ENCODE results near the gene MORN4.

MORN4 gene

GRCh38 chr10:97587183-97587582 is 46.1 kb downstream of the MORN4 start:
- Histone ChIP-seq H3K27ac (ENCODE audit: extremely low read depth, low read depth, low read length) (no peak overlapping the region), H3K9me3 (ENCODE audit: control insufficient read depth, insufficient read depth, low read depth, low read length) (no peaks in the 10 kb centered on the region), H3K4me3 (ENCODE audit: low read depth, low read length) (no peak overlapping the region), H3K36me3 (ENCODE audit: control insufficient read depth in 2 of 2, insufficient read depth in 1 of 2, low read length in 2 of 2) (no peaks in the 10 kb centered on the region), H3K4me1 (ENCODE audit: control insufficient read depth, insufficient read depth, low read length) (peaks cover 3% of the 10 kb centered on the region; the same call in 1 of the 2 replicates)
- POLR2A ChIA-PET = no interaction called here
- no peak for TF ChIP-seq REPIN1 (tag by site-specific recombination; IDR thresholded peaks at IDR 0.05; ENCODE audit: low read depth)
- TF ChIP-seq ZFP37 (tag by site-specific recombination; IDR thresholded peaks at IDR 0.05) = no peak
- no peak for TF ChIP-seq ZNF354C (tag by site-specific recombination; IDR thresholded peaks at IDR 0.05; ENCODE audit: borderline replicate concordance, low read depth)
- no peak for TF ChIP-seq ZFHX2 (tag by site-specific recombination; conservative IDR thresholded peaks at IDR 0.05)
- no peak for TF ChIP-seq ZNF169 (tag by site-specific recombination; IDR thresholded peaks at IDR 0.05)
- TF ChIP-seq GLIS2 (tag by site-specific recombination; IDR thresholded peaks at IDR 0.05) = no peak
- no peak for TF ChIP-seq EGR2 (tag by site-specific recombination; IDR thresholded peaks at IDR 0.05; ENCODE audit: low read depth)
- no peak for TF ChIP-seq ZNF600 (tag by site-specific recombination; IDR thresholded peaks at IDR 0.05)
- TF ChIP-seq BCL11A (tag by site-specific recombination; IDR thresholded peaks at IDR 0.05; ENCODE audit: low read depth) = no peak
- CTCF ChIA-PET = interaction anchor here (1.7 kb wide), 1 partner anchor 14 kb away, joined by 5 read pairs; the partner anchor contains the start of gene ANKRD2

- ChIA-PET CTCF (interaction anchor here (0.9 to 2.1 kb wide), 4 partner anchors 8 to 13 kb away, joined by 3 to 18 read pairs (median 3); partner anchors contain the start of gene ANKRD2), POLR2A (interaction anchor here (1.9 kb wide), 1 partner anchor 10 kb away, joined by 5 read pairs; no protein-coding TSS in a partner anchor)
These were observed 47.9 kb downstream of the MORN4 start for GRCh38 chr10:97585439-97585811.

More at GRCh38 chr10:97585439-97585811, 47.9 kb downstream of the MORN4 start:
- Histone ChIP-seq H3K27ac (ENCODE audit: extremely low read depth, low read depth, low read length) (no peak overlapping the region), H3K4me1 (ENCODE audit: control insufficient read depth, insufficient read depth, low read length) (peaks cover 3% of the 10 kb centered on the region; the same call in 1 of the 2 replicates), H3K9me3 (ENCODE audit: control insufficient read depth, insufficient read depth, low read depth, low read length) (no peaks in the 10 kb centered on the region), H3K36me3 (ENCODE audit: control insufficient read depth in 2 of 2, insufficient read depth in 1 of 2, low read length in 2 of 2) (no peaks in the 10 kb centered on the region), H3K4me3 (ENCODE audit: low read depth, low read length) (no peak overlapping the region)
- TF ChIP-seq REPIN1 (tag by site-specific recombination; IDR thresholded peaks at IDR 0.05; ENCODE audit: low read depth) = no peak
- no peak for TF ChIP-seq ZNF324 (tag by site-specific recombination; IDR thresholded peaks at IDR 0.05)
- no peak for TF ChIP-seq ZNF449 (tag by site-specific recombination; IDR thresholded peaks at IDR 0.05)
- no peak for TF ChIP-seq ZNF280D (tag by site-specific recombination; IDR thresholded peaks at IDR 0.05)
- TF ChIP-seq ZNF529 (tag by site-specific recombination; IDR thresholded peaks at IDR 0.05; ENCODE audit: insufficient replicate concordance) = no peak
- TF ChIP-seq ZNF16 (tag by site-specific recombination; IDR thresholded peaks at IDR 0.05; ENCODE audit: low read depth) = no peak
- TF ChIP-seq ZNF175 (tag by site-specific recombination; IDR thresholded peaks at IDR 0.05) = no peak
- no peak for TF ChIP-seq ZSCAN16 (tag by site-specific recombination; IDR thresholded peaks at IDR 0.05)
- TF ChIP-seq REST (tag by site-specific recombination; IDR thresholded peaks at IDR 0.05) = no peak
- no peak for TF ChIP-seq ZNF473 (tag by site-specific recombination; IDR thresholded peaks at IDR 0.05)
- no peak for TF ChIP-seq HOXD13 (CRISPR knock-in tag; IDR thresholded peaks at IDR 0.05; ENCODE audit: borderline replicate concordance)
- TF ChIP-seq ZNF26 (tag by site-specific recombination; IDR thresholded peaks at IDR 0.05) = no peak
